Sigmoid colon (tissue), 4 donors: ENCODE data around the gene RHOH.

Experiments
- CTCF ChIP-seq, 4 experiments: fragments of 450-650 bp in 3 of 4; fragments of 200-600 bp in 1 of 4; IDR thresholded peaks; one replicate each; pipeline ENCODE4 v1.5.1; 2016 to 2019; ENCODE audit warnings: antibody characterized with exemption in 4 of 4, mild to moderate bottlenecking in 3 of 4, moderate library complexity in 2 of 4
- EP300 ChIP-seq, 4 donors: sonication (generic); formaldehyde crosslinking; IDR thresholded peaks; one replicate each; pipeline ENCODE4 v1.6.1; 2017; ENCODE audit warnings: antibody characterized with exemption in 4 of 4

DNA sequence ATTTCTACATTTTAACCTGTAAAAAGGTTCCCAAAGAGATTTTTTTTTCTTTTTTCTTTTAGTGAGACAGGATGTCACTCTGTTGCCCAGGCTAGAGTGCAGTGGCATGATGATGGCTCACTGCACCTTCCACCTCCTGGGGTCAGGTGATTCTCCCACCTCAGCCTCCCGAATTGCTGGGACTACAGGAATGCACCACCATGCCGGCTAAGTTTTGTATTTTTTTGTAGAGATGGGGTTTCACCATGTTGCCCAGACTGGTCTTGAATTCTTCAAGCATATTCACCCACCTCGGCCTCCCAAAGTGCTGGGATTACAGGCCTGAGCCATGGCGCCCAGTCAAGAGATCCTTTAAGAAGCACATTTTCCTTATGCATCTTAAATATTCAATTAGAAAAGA lies 12.6 kb downstream of the RHOH start:
- TF ChIP-seq CTCF (IDR thresholded peaks at IDR 0.05) (no peak), EP300 (IDR thresholded peaks at IDR 0.05) (no peak)
